ENCODE results near the gene TTC12.

Gene TTC12

DNA sequence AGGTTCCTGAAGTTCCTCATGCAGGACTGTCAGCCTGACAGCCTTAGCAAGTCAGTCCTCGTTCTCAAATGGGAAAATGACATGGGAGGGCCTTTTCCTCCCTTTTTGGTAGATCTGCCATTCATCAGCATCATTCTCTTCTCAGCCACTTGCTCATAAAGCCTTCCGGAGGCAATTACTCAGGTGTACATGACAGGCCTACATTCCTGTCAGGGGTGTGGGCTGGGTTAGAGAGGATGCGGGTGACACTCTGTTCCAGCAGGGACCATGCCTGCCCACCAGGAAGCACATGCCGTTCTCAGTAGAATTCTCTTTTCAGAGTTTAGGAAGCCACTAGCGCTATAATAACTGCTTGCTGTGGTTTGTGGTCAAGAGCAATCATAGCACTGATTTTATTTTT, 49.0 kb downstream of the TTC12 start:
- TF ChIP-seq CTCF (IDR thresholded peaks at IDR 0.05; ENCODE audit: low read depth, low read length) = no peak

DNA sequence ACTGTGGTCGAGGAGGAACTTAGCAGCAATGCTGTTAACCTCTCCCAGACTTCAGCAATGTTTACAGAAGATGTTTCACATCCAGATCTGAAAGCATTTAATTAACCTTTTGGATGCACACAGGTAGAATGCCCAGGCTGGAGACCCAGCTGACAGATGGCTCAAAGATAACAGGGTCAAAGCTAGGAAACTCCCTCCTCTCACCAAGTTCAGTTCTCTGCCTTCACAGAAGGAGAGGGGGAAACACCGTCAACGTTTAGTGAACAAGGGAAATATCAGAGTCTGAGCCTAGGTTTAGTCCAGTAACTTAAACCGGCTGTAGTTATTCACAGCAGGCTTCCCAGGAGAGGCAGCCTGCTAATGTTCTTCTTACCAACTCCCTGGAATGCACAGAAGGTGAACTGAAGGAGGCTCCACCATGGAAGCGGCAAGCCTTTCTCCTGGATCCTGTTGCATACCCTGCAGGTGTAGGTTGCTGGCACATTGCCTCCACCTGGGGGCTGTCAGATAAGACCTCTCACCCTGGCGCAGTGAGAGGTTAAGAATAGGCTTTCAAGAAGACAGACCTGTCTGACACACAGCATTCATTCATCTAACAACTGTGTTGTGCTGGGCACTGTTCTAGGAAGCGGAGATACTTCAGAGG, 49.7 kb downstream of the TTC12 start:
- no peak for TF ChIP-seq CTCF (IDR thresholded peaks at IDR 0.05; ENCODE audit: low read depth, low read length)
- H3K4me3 ChIP-seq (ENCODE audit: low read depth, low read length) = no peak overlapping the region

More for the DNA sequence above, 49.0 kb downstream of the TTC12 start:
- H3K4me3 ChIP-seq (ENCODE audit: low read depth, low read length) = no peak overlapping the region

GRCh38 chr11:113365895-113366294, 51.5 kb downstream of the TTC12 start:
- no peak for TF ChIP-seq CTCF (IDR thresholded peaks at IDR 0.05; ENCODE audit: low read depth, low read length)
- no peak overlapping the region for H3K4me3 ChIP-seq (ENCODE audit: low read depth, low read length)

DNA sequence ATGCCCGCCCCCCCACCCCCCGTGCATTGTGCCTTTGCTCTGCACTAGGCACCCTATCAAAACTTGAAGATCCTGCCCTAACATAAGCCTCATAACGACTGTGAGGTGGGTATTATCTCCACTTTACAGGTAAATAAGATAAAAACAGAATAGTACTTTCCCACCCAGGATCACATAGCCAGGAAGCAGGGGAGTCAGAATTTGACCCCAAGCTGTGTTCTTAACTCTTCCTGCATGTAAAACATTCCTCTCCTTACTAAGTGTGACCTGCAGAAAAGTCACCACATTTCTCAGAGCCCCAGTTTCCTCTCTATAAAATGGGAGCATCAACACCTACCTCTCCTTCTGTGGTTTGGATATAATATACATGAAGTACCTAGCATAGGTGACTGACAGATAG, 55.0 kb downstream of the TTC12 start:
- TF ChIP-seq CTCF (IDR thresholded peaks at IDR 0.05; ENCODE audit: low read depth, low read length) = no peak
- H3K4me3 ChIP-seq (ENCODE audit: low read depth, low read length) = no peak overlapping the region

DNA sequence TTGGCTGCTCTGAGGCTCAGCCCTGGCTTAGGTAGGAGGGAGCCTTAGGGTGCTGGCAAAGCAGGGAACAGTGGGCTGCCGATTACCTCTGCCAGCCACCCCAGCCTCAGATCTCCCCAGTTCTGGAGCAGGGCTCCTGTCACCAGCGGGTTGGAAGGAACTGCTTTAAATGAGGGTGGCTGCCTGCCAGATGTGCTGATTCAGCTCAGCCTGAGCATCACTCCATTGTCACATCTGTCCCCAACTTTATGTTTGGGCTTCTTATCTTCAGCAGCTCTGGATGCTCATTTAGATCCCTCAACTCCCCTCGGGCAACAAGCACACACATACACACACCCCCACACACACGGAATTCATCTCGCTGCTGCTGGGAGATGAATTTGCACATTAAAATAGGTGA, 56.3 kb downstream of the TTC12 start:
- TF ChIP-seq CTCF (IDR thresholded peaks at IDR 0.05; ENCODE audit: low read depth, low read length) = no peak
- H3K4me3 ChIP-seq (ENCODE audit: low read depth, low read length) = no peak overlapping the region

DNA sequence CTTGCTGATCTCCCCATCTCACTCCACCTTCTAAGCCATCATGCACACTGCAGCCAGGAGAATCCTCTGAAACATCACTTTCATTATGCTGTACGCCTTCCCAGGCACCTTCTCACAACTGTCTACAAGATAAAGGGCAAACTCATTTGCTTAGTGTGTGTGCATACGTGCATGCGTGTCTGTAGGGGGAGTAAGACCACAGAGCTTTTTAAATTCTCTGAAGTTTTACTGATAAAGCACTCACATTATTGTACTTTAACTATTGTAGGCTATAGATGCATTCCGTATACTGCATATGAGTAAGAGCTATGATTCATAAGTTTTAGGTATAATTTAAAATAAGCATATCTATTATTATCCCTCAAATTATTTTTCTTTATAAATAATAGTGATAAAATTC, 57.9 kb downstream of the TTC12 start:
- no peak overlapping the region for H3K4me3 ChIP-seq (ENCODE audit: low read depth, low read length)
- TF ChIP-seq CTCF (IDR thresholded peaks at IDR 0.05; ENCODE audit: low read depth, low read length) = no peak

DNA sequence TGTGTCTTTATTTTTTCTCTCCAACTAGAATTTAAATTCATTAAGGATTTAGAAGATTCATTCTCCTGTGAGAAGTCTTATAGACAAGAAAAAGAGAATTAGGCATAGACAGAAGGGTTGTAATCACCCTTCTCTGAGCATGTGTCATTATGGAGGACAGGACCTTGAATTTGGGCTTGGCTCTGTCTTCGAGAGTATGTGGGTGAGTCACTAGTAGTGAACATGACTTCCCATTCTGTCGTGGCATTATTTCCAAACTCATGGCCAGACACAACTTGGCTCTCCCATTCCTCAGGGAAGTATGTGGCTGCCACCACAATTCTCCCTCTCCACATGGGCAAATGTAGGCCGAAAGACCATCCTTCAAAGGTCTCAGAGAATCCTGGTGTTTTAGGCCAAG, 58.9 kb downstream of the TTC12 start:
- TF ChIP-seq CTCF (IDR thresholded peaks at IDR 0.05; ENCODE audit: low read depth, low read length) = no peak
- no peak overlapping the region for H3K4me3 ChIP-seq (ENCODE audit: low read depth, low read length)
